Neural progenitor cell (in vitro differentiated cells): ENCODE results near the gene CEP135. TPM values are rescaled to one million over a fixed set of nuclear protein-coding genes. Genes with fewer than 3 reads are reported as not detected.
A peak's percentile ranks its signal among the peaks of the same experiment; 100 is the strongest.

ENCODE experiments used
- DNase-seq: peaks from one replicate; pipeline ENCODE4 v3.0.0-alpha.2; 2016; ENCODE audit warnings: low spot score
- H2AFZ ChIP-seq: fragments of 200-600 bp; sonication (generic); replicated peaks from 2 replicates; pipeline ENCODE4 v1.6.1; 2016; ENCODE audit warnings: antibody characterized with exemption
- H3F3A ChIP-seq: fragments of 200-600 bp; sonication (generic); 2 replicates; pipeline ENCODE4 v1.6.1; 2016; ENCODE audit warnings: antibody characterized with exemption, low read depth
- H3K27ac ChIP-seq: fragments of 200-600 bp; sonication (generic); 2 replicates; pipeline ENCODE4 v1.5.1; 2016; ENCODE audit warnings: mild to moderate bottlenecking
- H3K27me3 ChIP-seq: fragments of 200-600 bp; sonication (generic); 2 replicates; pipeline ENCODE4 v1.6.1; 2016; ENCODE audit warnings: mild to moderate bottlenecking, moderate library complexity
- H3K36me3 ChIP-seq: fragments of 200-600 bp; sonication (generic); 2 replicates; pipeline ENCODE4 v1.5.1; 2016
- H3K4me1 ChIP-seq: fragments of 200-600 bp; sonication (generic); 2 replicates; pipeline ENCODE4 v1.6.1; 2016; ENCODE audit warnings: mixed run types
- H3K4me2 ChIP-seq: fragments of 200-600 bp; sonication (generic); 2 replicates; pipeline ENCODE4 v1.6.1; 2016
- H3K4me3 ChIP-seq: fragments of 200-600 bp; sonication (generic); 2 replicates; pipeline ENCODE4 v1.5.1; 2016
- H3K79me2 ChIP-seq: fragments of 200-600 bp; sonication (generic); 2 replicates; pipeline ENCODE4 v1.6.1; 2016; ENCODE audit warnings: low read depth
- H3K9ac ChIP-seq: fragments of 200-600 bp; sonication (generic); 2 replicates; pipeline ENCODE4 v1.6.1; 2016
- H3K9me3 ChIP-seq: fragments of 200-600 bp; sonication (generic); 2 replicates; pipeline ENCODE4 v1.5.1; 2016; ENCODE audit warnings: low read depth
- H4K20me1 ChIP-seq: fragments of 200-600 bp; sonication (generic); 2 replicates; pipeline ENCODE4 v1.6.1; 2016; ENCODE audit warnings: low read depth
- H3K27ac Mint-ChIP-seq: 3 replicates; pipeline ENCODE4 v1.8.0; 2021; ENCODE audit warnings: mixed read lengths
- H3K27me3 Mint-ChIP-seq: 2 replicates; pipeline ENCODE4 v1.8.0; 2022; ENCODE audit warnings: low read depth, mild to moderate bottlenecking, inconsistent platforms, moderate library complexity, mixed read lengths; ENCODE audit not compliant: insufficient read depth
- H3K36me3 Mint-ChIP-seq: 3 replicates; pipeline ENCODE4 v1.8.0; 2021; ENCODE audit warnings: mixed read lengths
- H3K4me1 Mint-ChIP-seq: 3 replicates; pipeline ENCODE4 v1.8.0; 2021; ENCODE audit warnings: mixed read lengths
- H3K4me3 Mint-ChIP-seq: 3 replicates; pipeline ENCODE4 v1.8.0; 2021; ENCODE audit warnings: mild to moderate bottlenecking, moderate library complexity, mixed read lengths
- H3K9me3 Mint-ChIP-seq: 3 replicates; pipeline ENCODE4 v1.8.0; 2020; ENCODE audit warnings: mixed read lengths
- CTCF ChIP-seq: fragments of 200-600 bp; sonication (generic); IDR thresholded peaks from 2 replicates; pipeline ENCODE4 v1.5.1; 2017; ENCODE audit warnings: antibody characterized with exemption, mild to moderate bottlenecking
- EZH2 ChIP-seq: fragments of 200-600 bp; sonication (generic); IDR thresholded peaks from 2 replicates; pipeline ENCODE4 v1.6.1; 2017; ENCODE audit warnings: antibody characterized with exemption, mild to moderate bottlenecking, moderate library complexity
- EZH2phosphoT487 ChIP-seq: fragments of 200-600 bp; sonication (generic); IDR thresholded peaks from 2 replicates; pipeline ENCODE4 v1.6.1; 2017; ENCODE audit warnings: antibody characterized with exemption
- total RNA-seq: library from RNA; depleted of rRNA; stranded (reverse); fragments of >200 nt; gene quantifications from 2 replicates; pipeline ENCODE4 v1.2.3, GENCODE V29; 2015; ENCODE audit warnings: low replicate concordance

The CEP135 gene
- total RNA-seq, 1 donor from 2014 or later, result 40.4 TPM

GRCh38 chr4:55928846-55929245 lies 19.9 kb upstream of the CEP135 start:
- H3K4me3 Mint-ChIP-seq, result no peak overlapping the region
- no peaks in the 10 kb centered on the region for H3K4me1 ChIP-seq
- H3K27me3 ChIP-seq, result no peaks in the 10 kb centered on the region
- no peaks in the 10 kb centered on the region for H4K20me1 ChIP-seq
- no peaks in the 10 kb centered on the region for H3K36me3 ChIP-seq
- no peaks in the 10 kb centered on the region for H3F3A ChIP-seq
- no peaks in the 10 kb centered on the region for H3K79me2 ChIP-seq
- H3K9me3 Mint-ChIP-seq, result no peaks in the 10 kb centered on the region
- no peak for DNase-seq
- H3K9me3 ChIP-seq, result no peaks in the 10 kb centered on the region
- no peak overlapping the region for H2AFZ ChIP-seq
- H3K9ac ChIP-seq, result no peak overlapping the region
- no peak overlapping the region for H3K4me3 ChIP-seq
- no peaks in the 10 kb centered on the region for H3K4me1 Mint-ChIP-seq
- H3K27ac Mint-ChIP-seq, result no peak overlapping the region
- no peak overlapping the region for H3K27ac ChIP-seq
- H3K27me3 Mint-ChIP-seq, result peaks cover 6% of the 10 kb centered on the region
- H3K36me3 Mint-ChIP-seq, result no peaks in the 10 kb centered on the region
- TF ChIP-seq EZH2, result no peak
- no peak for TF ChIP-seq EZH2phosphoT487
- no peak for TF ChIP-seq CTCF
- no peak overlapping the region for H3K4me2 ChIP-seq

- Histone ChIP-seq H4K20me1 (no peaks in the 10 kb centered on the region), H3K9ac (no peak overlapping the region), H3K4me1 (no peaks in the 10 kb centered on the region), H3K4me3 (no peak overlapping the region), H3K4me2 (no peak overlapping the region), H3K79me2 (no peaks in the 10 kb centered on the region), H3K27ac (no peak overlapping the region), H3K27me3 (no peaks in the 10 kb centered on the region), H3K9me3 (no peaks in the 10 kb centered on the region), H2AFZ (peak overlapping the region; percentile 7), H3F3A (no peaks in the 10 kb centered on the region), H3K36me3 (no peaks in the 10 kb centered on the region)
- Mint-ChIP-seq H3K36me3 (no peaks in the 10 kb centered on the region), H3K4me3 (no peak overlapping the region), H3K9me3 (peaks cover under 1% of the 10 kb centered on the region), H3K4me1 (no peaks in the 10 kb centered on the region), H3K27ac (no peak overlapping the region), H3K27me3 (peaks cover 4% of the 10 kb centered on the region)
- DNase-seq, result no peak
- TF ChIP-seq EZH2phosphoT487 (no peak), EZH2 (no peak), CTCF (no peak)
Observed at GRCh38 chr4:55931043-55931442, 17.7 kb upstream of the CEP135 start.

GRCh38 chr4:55931833-55932232 lies 16.9 kb upstream of the CEP135 start:
- Histone ChIP-seq H3K9ac (no peak overlapping the region), H3K4me2 (no peak overlapping the region), H4K20me1 (no peaks in the 10 kb centered on the region), H2AFZ (no peak overlapping the region), H3K4me1 (no peaks in the 10 kb centered on the region), H3K9me3 (no peaks in the 10 kb centered on the region), H3K36me3 (no peaks in the 10 kb centered on the region), H3K4me3 (no peak overlapping the region), H3K79me2 (no peaks in the 10 kb centered on the region), H3K27me3 (no peaks in the 10 kb centered on the region), H3K27ac (no peak overlapping the region), H3F3A (no peaks in the 10 kb centered on the region)
- Mint-ChIP-seq H3K9me3 (peaks cover 5% of the 10 kb centered on the region), H3K27ac (no peak overlapping the region), H3K36me3 (no peaks in the 10 kb centered on the region), H3K27me3 (peaks cover 4% of the 10 kb centered on the region), H3K4me1 (no peaks in the 10 kb centered on the region), H3K4me3 (no peak overlapping the region)
- no peak for TF ChIP-seq EZH2
- no peak for TF ChIP-seq EZH2phosphoT487
- TF ChIP-seq CTCF, result no peak
- DNase-seq, result no peak
